GM19351 (cell line): ENCODE data around the gene DLGAP4.

Experiments used
- ATAC-seq: cut with Tn5 transposase; IDR thresholded peaks from one replicate; pipeline ENCODE4 v1.9.1; 2021; ENCODE audit warnings: mild to moderate bottlenecking, moderate library complexity; ENCODE audit not compliant: unreplicated experiment

Gene DLGAP4

GRCh38 chr20:36574366-36575135, 268.4 kb downstream of the DLGAP4 start:
- ATAC-seq, result no peak

DNA sequence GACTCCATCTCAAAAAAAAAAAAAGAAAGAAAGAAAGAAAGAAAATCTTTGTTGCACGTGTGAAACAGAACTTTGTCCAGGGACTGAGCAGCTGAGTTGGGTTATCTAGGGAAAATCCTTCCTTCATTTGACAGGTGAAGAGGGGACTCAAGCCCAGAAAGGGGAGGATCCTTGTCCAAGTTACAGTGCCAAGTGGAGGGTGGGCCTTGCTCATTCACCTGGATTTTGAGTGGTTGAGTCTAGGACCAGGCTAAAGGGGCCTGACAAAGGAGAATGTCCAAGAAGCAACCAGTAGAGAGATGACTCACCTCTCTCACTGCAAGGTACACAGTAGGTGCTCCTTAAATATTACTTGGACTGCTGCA, 269.9 kb downstream of the DLGAP4 start:
- ATAC-seq, result no peak
